Esophagus muscularis mucosa (tissue), 4 donors: Measurements from ENCODE around the gene ATE1. TPM values are rescaled to one million over a fixed set of nuclear protein-coding genes. Genes with fewer than 3 reads are reported as not detected.

Experiments
- DNase-seq: peaks from one replicate; pipeline ENCODE4 v3.0.0-alpha.2; 2017; ENCODE audit errors: extremely low spot score
- H3K27ac ChIP-seq, 4 donors: fragments of 200-600 bp; sonication (generic); replicated peaks in 1 of 4; 1 replicate in 3 of 4; 2 replicates in 1 of 4; pipeline ENCODE4 v1.5.1; 2016 to 2019; ENCODE audit warnings: mild to moderate bottlenecking in 1 of 4
- H3K27me3 ChIP-seq, 4 donors: fragments of 200-600 bp; sonication (generic); one replicate each; pipeline versions ENCODE4 v1.5.1 to v1.6.0; 2016 to 2019
- H3K36me3 ChIP-seq, 4 donors: fragments of 200-600 bp; sonication (generic); one replicate each; pipeline ENCODE4 v1.5.1; 2016 to 2019
- H3K4me1 ChIP-seq, 4 donors: fragments of 200-600 bp; sonication (generic); one replicate each; pipeline ENCODE4 v1.5.1; 2016 to 2019
- H3K4me3 ChIP-seq, 4 donors: fragments of 200-600 bp; sonication (generic); 1 replicate in 2 of 4; 2 replicates in 2 of 4; pipeline ENCODE4 v1.5.1; 2016 to 2019; ENCODE audit warnings: mild to moderate bottlenecking in 4 of 4, moderate library complexity in 1 of 4
- H3K9me3 ChIP-seq, 4 donors: fragments of 200-600 bp; sonication (generic); 1 replicate in 3 of 4; 2 replicates in 1 of 4; pipeline ENCODE4 v1.5.1; 2016 to 2019
- CTCF ChIP-seq, 3 experiments: fragments of 200-600 bp in 2 of 3; fragments of 450-650 bp in 1 of 3; sonication (generic) in 2 of 3; IDR thresholded peaks; one replicate each; pipeline ENCODE4 v1.5.1; 2017 to 2019; ENCODE audit warnings: antibody characterized with exemption in 3 of 3, mild to moderate bottlenecking in 2 of 3, moderate library complexity in 1 of 3
- EP300 ChIP-seq: sonication (generic); formaldehyde crosslinking; IDR thresholded peaks from one replicate; pipeline ENCODE4 v1.6.1; 2017; ENCODE audit warnings: antibody characterized with exemption
- POLR2A ChIP-seq: fragments of 450-650 bp; IDR thresholded peaks from one replicate; pipeline ENCODE4 v1.6.1; 2017; ENCODE audit warnings: antibody characterized with exemption, moderate library complexity, mild to moderate bottlenecking, low read depth
- POLR2AphosphoS5 ChIP-seq, 2 donors: sonication (generic); formaldehyde crosslinking; IDR thresholded peaks; one replicate each; pipeline ENCODE4 v1.6.1; 2017; ENCODE audit warnings: antibody characterized with exemption in 2 of 2
- WGBS: methylation state at CpG from one replicate; pipeline ENCODE4 v1.1.5; 2018; 5-methylcytosine and 5-hydroxymethylcytosine counted together
- intact Hi-C: fragments of 100-400 bp; cut with DNase I; formaldehyde crosslinking; loops from one replicate; pipeline ENCODE4 v1.15.1; 2023
- total RNA-seq, 4 donors: library from RNA; depleted of rRNA; stranded (reverse); fragments of >200 nt; gene quantifications; one replicate each; pipeline versions ENCODE4 v1.1.0 to v1.2.1, GENCODE V29; 2016

Gene ATE1
- total RNA-seq, 4 donors from 2014 or later = 27.8 to 29.5 (median 28.4) TPM

- H3K4me1 ChIP-seq = no peaks in the 10 kb centered on the region
- 85% methylated on average over 3 of the region's 3 CpGs for WGBS
- no peak overlapping the region for H3K4me3 ChIP-seq
- H3K9me3 ChIP-seq = no peaks in the 10 kb centered on the region
- H3K27ac ChIP-seq = no peak overlapping the region
- intact Hi-C loops = no loop called here
- no peak for DNase-seq
- no peaks in the 10 kb centered on the region for H3K27me3 ChIP-seq
- TF ChIP-seq CTCF (IDR thresholded peaks at IDR 0.05) (no peak), EP300 (no peak), POLR2A (no peak), POLR2AphosphoS5 (IDR thresholded peaks at IDR 0.05) (no peak)
- H3K36me3 ChIP-seq = peaks cover 0 to 35% (median 9%) of the 10 kb centered on the region in 4 donors
Observed at GRCh38 chr10:121860810-121861209, 67.0 kb downstream of the ATE1 start.

DNA sequence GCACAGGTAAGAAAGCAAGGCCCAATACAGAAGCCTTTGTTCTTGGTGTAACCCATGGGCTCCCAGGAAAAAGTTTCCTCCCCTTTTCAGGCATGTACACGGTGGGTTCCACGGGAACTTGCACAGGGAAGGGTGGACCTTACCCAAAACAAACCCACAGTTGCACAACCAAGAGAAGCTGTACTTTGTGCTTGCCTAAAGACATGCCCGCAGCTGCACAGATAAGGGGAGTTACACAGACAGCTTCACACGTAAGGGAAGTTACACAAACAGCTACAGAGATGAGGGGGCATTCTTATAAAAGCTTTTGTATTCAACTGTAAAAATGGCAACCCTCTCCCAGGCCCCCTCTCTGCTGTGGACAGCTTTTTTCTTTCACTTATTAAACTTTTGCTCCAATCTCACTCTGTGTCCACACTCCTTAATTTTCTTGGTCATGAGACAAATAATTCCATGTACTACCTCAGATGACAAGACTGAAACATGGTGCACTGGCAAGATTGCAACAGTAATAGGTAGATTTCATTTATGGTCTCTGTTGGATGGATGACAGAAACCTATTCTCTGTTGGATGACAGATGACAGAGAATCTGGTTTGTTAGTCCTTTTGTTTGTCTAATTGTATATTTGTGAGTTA is 72.9 kb downstream of the ATE1 start:
- no peaks in the 10 kb centered on the region for H3K4me1 ChIP-seq
- WGBS = 92% methylated on average over 4 of the region's 4 CpGs
- intact Hi-C loops = no loop called here
- no peak overlapping the region for H3K4me3 ChIP-seq
- H3K36me3 ChIP-seq = peaks cover 0 to 50% (median 23%) of the 10 kb centered on the region in 4 donors
- no peak overlapping the region for H3K27ac ChIP-seq
- TF ChIP-seq EP300 (no peak), CTCF (IDR thresholded peaks at IDR 0.05) (no peak), POLR2A (no peak), POLR2AphosphoS5 (IDR thresholded peaks at IDR 0.05) (no peak)
- no peaks in the 10 kb centered on the region for H3K9me3 ChIP-seq
- no peaks in the 10 kb centered on the region for H3K27me3 ChIP-seq
- no peak for DNase-seq

- TF ChIP-seq CTCF (IDR thresholded peaks at IDR 0.05) (no peak), POLR2AphosphoS5 (IDR thresholded peaks at IDR 0.05) (no peak)
- H3K36me3 ChIP-seq = peaks cover 0 to 55% (median 29%) of the 10 kb centered on the region in 4 donors
- no peak for DNase-seq
- no peaks in the 10 kb centered on the region for H3K27me3 ChIP-seq
- H3K9me3 ChIP-seq = no peaks in the 10 kb centered on the region
- H3K4me1 ChIP-seq = no peaks in the 10 kb centered on the region
- H3K4me3 ChIP-seq = no peak overlapping the region
- no peak overlapping the region for H3K27ac ChIP-seq
- intact Hi-C loops = no loop called here
Observed at GRCh38 chr10:121853950-121854349, 73.9 kb downstream of the ATE1 start.

- no peak for DNase-seq
- no peaks in the 10 kb centered on the region for H3K4me1 ChIP-seq
- H3K27ac ChIP-seq = no peak overlapping the region
- TF ChIP-seq CTCF (IDR thresholded peaks at IDR 0.05) (no peak), POLR2AphosphoS5 (IDR thresholded peaks at IDR 0.05) (no peak), POLR2A (no peak), EP300 (no peak)
- H3K4me3 ChIP-seq = no peak overlapping the region
- no peaks in the 10 kb centered on the region for H3K9me3 ChIP-seq
- H3K36me3 ChIP-seq = peaks cover 0 to 61% (median 38%) of the 10 kb centered on the region in 4 donors
- intact Hi-C loops = no loop called here
- WGBS = 79% methylated on average over 1 of the region's 1 CpG
- no peaks in the 10 kb centered on the region for H3K27me3 ChIP-seq
Observed at GRCh38 chr10:121851786-121852185, 76.0 kb downstream of the ATE1 start.

DNA sequence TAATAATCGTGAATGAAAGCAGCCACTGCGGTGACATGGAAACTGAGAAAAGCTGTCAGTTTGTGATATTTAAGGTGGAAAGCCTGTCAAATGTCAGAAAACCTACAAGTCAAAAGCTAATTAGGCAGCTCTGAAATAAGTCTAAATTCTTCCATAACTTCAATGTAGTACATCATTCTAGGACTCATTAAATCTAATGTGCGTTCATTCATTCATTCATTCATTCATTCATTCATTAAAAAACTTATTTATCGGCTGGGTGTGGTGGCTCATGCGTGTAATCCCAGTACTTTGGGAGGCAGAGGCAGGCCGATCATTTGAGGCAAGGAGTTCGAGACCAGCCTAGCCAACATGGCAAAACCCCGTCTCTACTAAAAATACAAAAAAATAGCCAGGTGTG is 79.7 kb downstream of the ATE1 start:
- intact Hi-C loops = no loop called here
- H3K9me3 ChIP-seq = no peaks in the 10 kb centered on the region
- H3K27me3 ChIP-seq = no peaks in the 10 kb centered on the region
- no peak for DNase-seq
- no peak overlapping the region for H3K27ac ChIP-seq
- TF ChIP-seq CTCF (IDR thresholded peaks at IDR 0.05) (no peak), POLR2A (no peak), EP300 (no peak), POLR2AphosphoS5 (IDR thresholded peaks at IDR 0.05) (no peak)
- no peak overlapping the region for H3K4me3 ChIP-seq
- WGBS = 93% methylated on average over 8 of the region's 8 CpGs
- H3K36me3 ChIP-seq = peaks cover 0 to 49% (median 23%) of the 10 kb centered on the region in 4 donors
- H3K4me1 ChIP-seq = no peaks in the 10 kb centered on the region
